IMR-90 (cell line): ENCODE results near the gene PPIL4. TPM values are rescaled to one million over a fixed set of nuclear protein-coding genes. Genes with fewer than 3 reads are reported as not detected.

Experiments
- ATAC-seq: fragments of 200-7000 bp; cut with Tn5 transposase; 2 replicates; pipeline ENCODE4 v1.9.1; 2020; ENCODE audit warnings: low read depth, mild to moderate bottlenecking, moderate library complexity
- BruUV-seq: library from RNA; stranded (reverse); fragments of 400-500 nt; replicated peaks from 2 replicates; lab custom pipeline; 2021; lab: Mats Ljungman, UMichigan
- CTCF ChIA-PET: fragments of 300-600 bp; formaldehyde crosslinking; extraction: SDS; loops from one replicate; lab custom pipeline; 2021; ENCODE audit warnings: antibody characterized with exemption; lab: Yijun Ruan, JAX
- POLR2A ChIA-PET: fragments of 300-600 bp; sonication (Branson Sonifier 250); formaldehyde crosslinking; loops from one replicate; lab custom pipeline; 2022; ENCODE audit warnings: antibody characterized with exemption; ENCODE audit not compliant: unreplicated experiment; lab: Charles Lee
- DNase-seq: peaks from one replicate; pipeline ENCODE4 v3.0.0; 2013
- H2AFZ ChIP-seq: replicated peaks from 2 replicates; pipeline ENCODE3; 2013; ENCODE audit warnings: low read length, mild to moderate bottlenecking; ENCODE audit not compliant: poor library complexity
- H2AK5ac ChIP-seq: 2 replicates; pipeline ENCODE4 v1.6.1; 2013; ENCODE audit warnings: low read depth, low read length, inconsistent platforms
- H2AK9ac ChIP-seq: replicated peaks from 2 replicates; pipeline ENCODE3; 2013; ENCODE audit warnings: mild to moderate bottlenecking, low read depth, low read length, moderate library complexity; ENCODE audit not compliant: poor library complexity
- H2BK120ac ChIP-seq: 2 replicates; pipeline ENCODE4 v1.6.1; 2013; ENCODE audit warnings: low read depth, low read length, inconsistent platforms
- H2BK15ac ChIP-seq: 3 replicates; pipeline ENCODE4 v1.6.1; 2013; ENCODE audit warnings: low read depth, low read length, inconsistent platforms
- H2BK20ac ChIP-seq: 2 replicates; pipeline ENCODE4 v1.6.1; 2013; ENCODE audit warnings: low read depth, mild to moderate bottlenecking, inconsistent platforms, low read length, moderate library complexity
- H2BK5ac ChIP-seq: 2 replicates; pipeline ENCODE4 v1.6.1; 2013; ENCODE audit warnings: mild to moderate bottlenecking, low read depth, low read length, inconsistent platforms; ENCODE audit not compliant: poor library complexity, severe bottlenecking
- H3K14ac ChIP-seq: replicated peaks from 2 replicates; pipeline ENCODE4 v1.6.1; 2013; ENCODE audit warnings: low read depth, low read length, inconsistent platforms
- H3K18ac ChIP-seq: 2 replicates; pipeline ENCODE4 v1.6.1; 2013; ENCODE audit warnings: low read depth, low read length, control low read depth
- H3K23ac ChIP-seq: 2 replicates; pipeline ENCODE4 v1.6.1; 2013; ENCODE audit warnings: low read depth, low read length, inconsistent platforms
- H3K27ac ChIP-seq: 2 replicates; pipeline ENCODE4 v1.5.1; 2013; ENCODE audit warnings: mild to moderate bottlenecking, control low read depth, low read length; ENCODE audit not compliant: insufficient read depth
- H3K27me3 ChIP-seq: 2 replicates; pipeline ENCODE4 v1.6.1; 2013; ENCODE audit warnings: low read length; ENCODE audit not compliant: control insufficient read depth, insufficient read depth
- H3K36me3 ChIP-seq: 2 replicates; pipeline ENCODE4 v1.6.1; 2013; ENCODE audit warnings: low read length, mixed read lengths; ENCODE audit not compliant: control insufficient read depth, insufficient read depth
- H3K4ac ChIP-seq: 2 replicates; pipeline ENCODE4 v1.6.1; 2013; ENCODE audit warnings: low read depth, low read length, inconsistent platforms
- H3K4me1 ChIP-seq: 2 replicates; pipeline ENCODE4 v1.6.1; 2013; ENCODE audit warnings: low read length, mixed read lengths; ENCODE audit not compliant: control insufficient read depth, insufficient read depth
- H3K4me2 ChIP-seq: 2 replicates; pipeline ENCODE4 v1.6.1; 2013; ENCODE audit warnings: low read depth, mild to moderate bottlenecking, control low read depth, low read length, moderate library complexity
- H3K4me3 ChIP-seq: 2 replicates; pipeline ENCODE4 v1.5.1; 2013; ENCODE audit warnings: low read depth, mild to moderate bottlenecking, control low read depth, low read length, moderate library complexity; ENCODE audit not compliant: insufficient read depth
- H3K56ac ChIP-seq: 2 replicates; pipeline ENCODE4 v1.6.1; 2013; ENCODE audit warnings: low read length, inconsistent platforms; ENCODE audit not compliant: insufficient read depth; ENCODE audit errors: extremely low read depth
- H3K79me1 ChIP-seq, 2 experiments: 2 replicates each; pipeline ENCODE4 v1.6.1; 2013; ENCODE audit warnings: low read length in 2 of 2, inconsistent platforms in 1 of 2, low read depth in 1 of 2
- H3K9ac ChIP-seq: 2 replicates; pipeline ENCODE4 v1.6.1; 2013; ENCODE audit warnings: low read depth, low read length, control low read depth
- H3K9me1 ChIP-seq: 2 replicates; pipeline ENCODE4 v1.6.1; 2013; ENCODE audit warnings: low read length, inconsistent platforms; ENCODE audit not compliant: insufficient read depth
- H3K9me3 ChIP-seq: 2 replicates; pipeline ENCODE4 v1.6.1; 2013; ENCODE audit warnings: low read length; ENCODE audit not compliant: control insufficient read depth, insufficient read depth
- H4K20me1 ChIP-seq: 2 replicates; pipeline ENCODE4 v1.6.1; 2013; ENCODE audit warnings: low read length, inconsistent platforms; ENCODE audit not compliant: insufficient read depth
- H4K5ac ChIP-seq: 2 replicates; pipeline ENCODE4 v1.6.1; 2013; ENCODE audit warnings: mild to moderate bottlenecking, low read depth, low read length, control low read depth
- H4K8ac ChIP-seq, 2 experiments: 2 replicates each; pipeline ENCODE4 v1.6.1; 2013; ENCODE audit warnings: low read depth in 2 of 2, low read length in 2 of 2, control low read depth in 1 of 2, inconsistent platforms in 1 of 2
- H4K91ac ChIP-seq: 2 replicates; pipeline ENCODE4 v1.6.1; 2013; ENCODE audit warnings: low read depth, low read length, inconsistent platforms; ENCODE audit not compliant: insufficient read depth
- CHD1 ChIP-seq: IDR thresholded peaks from 2 replicates; pipeline ENCODE4 v1.6.1; 2012; ENCODE audit warnings: low read depth, low read length, improper control_type of control experiment
- MXI1 ChIP-seq: IDR thresholded peaks from 2 replicates; pipeline ENCODE4 v1.6.1; 2012; ENCODE audit warnings: low read depth, mild to moderate bottlenecking, low read length, moderate library complexity, borderline replicate concordance
- RAD21 ChIP-seq: IDR thresholded peaks from 2 replicates; pipeline ENCODE4 v1.6.1; 2012; ENCODE audit warnings: low read length, improper control_type of control experiment
- RCOR1 ChIP-seq: IDR thresholded peaks from 2 replicates; pipeline ENCODE4 v1.6.1; 2012; ENCODE audit warnings: mild to moderate bottlenecking, low read length, improper control_type of control experiment; ENCODE audit not compliant: insufficient replicate concordance
- RFX5 ChIP-seq: IDR thresholded peaks from 2 replicates; pipeline ENCODE4 v1.8.0; 2012; ENCODE audit warnings: low read depth, mild to moderate bottlenecking, low read length, moderate library complexity
- SMC3 ChIP-seq: fragments of 150-350 bp; IDR thresholded peaks from 2 replicates; pipeline ENCODE4 v1.6.1; 2016; ENCODE audit warnings: low read depth, mild to moderate bottlenecking, antibody characterized with exemption, low read length, moderate library complexity
- WGBS, 2 experiments: methylation state at CpG; one replicate each; pipeline versions ENCODE4 v1.1.5 to v1.1.7; 2013; ENCODE audit warnings: missing lambda C conversion rate in 2 of 2; ENCODE audit not compliant: insufficient read length in 1 of 2; ENCODE audit errors: extremely low coverage in 2 of 2; 5-methylcytosine and 5-hydroxymethylcytosine counted together
- dilution Hi-C: fragments of 300-500 bp; cut with HindIII; formaldehyde crosslinking; loops from one replicate; pipeline ENCODE4 v1.14.3; 2018; ENCODE audit warnings: low sequenced_read_pairs; ENCODE audit not compliant: unreplicated experiment
- in situ Hi-C: fragments of 300-500 bp; cut with MboI; formaldehyde crosslinking; loops from 3 replicates; pipeline ENCODE4 v1.14.3; 2019; ENCODE audit warnings: low sequenced_read_pairs, inconsistent platforms, mixed read lengths
- intact Hi-C: fragments of 100-400 bp; cut with micrococcal nuclease; formaldehyde crosslinking; loops from 2 replicates; pipeline ENCODE4 v1.10.0; 2022
- polyA plus RNA-seq, 3 experiments: library from polyadenylated mRNA; depleted of rRNA; stranded (reverse); fragments of >200 nt; gene quantifications; 2 replicates each; pipeline ENCODE4 v1.2.3, GENCODE V29; 2012; ENCODE audit warnings: low replicate concordance in 1 of 3
- total RNA-seq: library from RNA; depleted of rRNA; stranded (reverse); fragments of >200 nt; gene quantifications from 2 replicates; pipeline ENCODE4 v1.2.3, GENCODE V29; 2012

The PPIL4 gene
- total and polyA plus RNA-seq, 2 of the 4 experiments (the other 2 are of a cell fraction), result 10.6 to 13.3 TPM

DNA sequence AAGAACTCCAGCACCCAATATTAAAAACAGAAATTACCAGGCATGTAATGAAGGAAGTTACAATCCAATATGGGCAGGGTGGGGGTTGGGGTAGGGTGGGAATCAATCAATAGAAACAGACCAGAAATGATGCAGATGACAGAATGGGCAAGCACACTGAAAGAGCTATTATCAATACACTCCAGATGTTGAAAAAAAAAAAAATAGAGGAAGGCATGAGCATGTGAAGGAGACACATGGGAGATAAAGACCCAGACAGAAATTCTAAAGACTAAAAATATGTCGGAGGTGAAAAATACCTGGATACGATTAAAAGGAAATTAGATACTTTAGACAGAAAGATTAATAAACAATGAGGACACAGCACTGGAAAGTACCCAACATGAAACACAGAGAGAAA is 42.0 kb downstream of the PPIL4 start:
- intact Hi-C loops, result no loop called here

More for the DNA sequence above, 42.0 kb downstream of the PPIL4 start:
- no peak overlapping the region for H3K56ac ChIP-seq
- CTCF ChIA-PET, result no interaction called here
- ATAC-seq (no peak), DNase-seq (no peak)
- H2BK15ac ChIP-seq, result no peak overlapping the region
- H3K14ac ChIP-seq, result no peak overlapping the region
- no CpG with 5 or more reads among the region's 2 CpGs for WGBS, 2 experiments
- no peak overlapping the region for H4K8ac ChIP-seq
- no peak overlapping the region for H2BK20ac ChIP-seq
- dilution Hi-C loops, result no loop called here
- no peak overlapping the region for H3K9ac ChIP-seq
- no TSS peak for BruUV-seq
- no peak overlapping the region for H2AK5ac ChIP-seq
- no peaks in the 10 kb centered on the region; the same call in 1 of the 2 replicates for H4K20me1 ChIP-seq
- no peaks in the 10 kb centered on the region for H3K27me3 ChIP-seq
- H3K4me2 ChIP-seq, result no peak overlapping the region
- no peak overlapping the region for H4K91ac ChIP-seq
- H3K27ac ChIP-seq, result no peak overlapping the region
- no peaks in the 10 kb centered on the region for H3K9me3 ChIP-seq
- no peaks in the 10 kb centered on the region for H3K9me1 ChIP-seq
- H3K23ac ChIP-seq, result no peak overlapping the region
- H3K18ac ChIP-seq, result no peak overlapping the region
- peaks cover 2% of the 10 kb centered on the region; the same call in 1 of the 2 replicates for H3K36me3 ChIP-seq
- H2BK120ac ChIP-seq, result no peak overlapping the region
- no peak overlapping the region for H2BK5ac ChIP-seq
- no peak overlapping the region for H2AFZ ChIP-seq
- peaks cover 5 to 13% of the 10 kb centered on the region in 2 experiments for H3K79me1 ChIP-seq
- H4K5ac ChIP-seq, result no peak overlapping the region
- no peak overlapping the region for H3K4ac ChIP-seq
- H3K4me1 ChIP-seq, result no peaks in the 10 kb centered on the region
- no peak for TF ChIP-seq RFX5
- TF ChIP-seq CHD1, result no peak
- no peak for TF ChIP-seq SMC3
- TF ChIP-seq RCOR1, result no peak
- TF ChIP-seq MXI1, result no peak
- no peak for TF ChIP-seq RAD21
- H2AK9ac ChIP-seq, result no peak overlapping the region
- POLR2A ChIA-PET, result no interaction called here
- no peak overlapping the region for H3K4me3 ChIP-seq
- in situ Hi-C loops, result no loop called here
